ENCODE measurements around the gene HBP1.

- peak; percentile 76 for TF ChIP-seq PHF8 (conservative IDR thresholded peaks at IDR 0.05; ENCODE audit: low read depth, low read length)
- no peak for TF ChIP-seq EZH2 (IDR thresholded peaks at IDR 0.05; ENCODE audit: low read depth, low read length, severe bottlenecking)
- peak; percentile 49 for TF ChIP-seq CREB1 (IDR thresholded peaks at IDR 0.05)
Measured at GRCh38 chr7:107169120-107170050, 582 bp downstream of the HBP1 start.

Measured in H1 (cell line).